Adrenal gland (tissue), 5 donors: ENCODE data around the gene MRPL41.

Experiments
- POLR2A ChIP-seq, 2 donors: fragments of 450-650 bp; IDR thresholded peaks; one replicate each; pipeline ENCODE4 v1.6.1; 2017; ENCODE audit warnings: antibody characterized with exemption in 2 of 2, mild to moderate bottlenecking in 2 of 2, moderate library complexity in 1 of 2
- TF ChIP-seq, protein P1 (sequence below), 6 experiments: fragments of 450-650 bp in 4 of 6; fragments of 200-600 bp in 2 of 6; sonication (generic) in 1 of 6; IDR thresholded peaks; 1 replicate in 5 of 6; 2 replicates in 1 of 6; pipeline versions ENCODE4 v1.5.1 to v1.8.0; 2016 to 2021; ENCODE audit warnings: antibody characterized with exemption in 6 of 6, mild to moderate bottlenecking in 2 of 6, moderate library complexity in 1 of 6
- donor health status: DM: no; HTN: no; CAD: no.

DNA sequence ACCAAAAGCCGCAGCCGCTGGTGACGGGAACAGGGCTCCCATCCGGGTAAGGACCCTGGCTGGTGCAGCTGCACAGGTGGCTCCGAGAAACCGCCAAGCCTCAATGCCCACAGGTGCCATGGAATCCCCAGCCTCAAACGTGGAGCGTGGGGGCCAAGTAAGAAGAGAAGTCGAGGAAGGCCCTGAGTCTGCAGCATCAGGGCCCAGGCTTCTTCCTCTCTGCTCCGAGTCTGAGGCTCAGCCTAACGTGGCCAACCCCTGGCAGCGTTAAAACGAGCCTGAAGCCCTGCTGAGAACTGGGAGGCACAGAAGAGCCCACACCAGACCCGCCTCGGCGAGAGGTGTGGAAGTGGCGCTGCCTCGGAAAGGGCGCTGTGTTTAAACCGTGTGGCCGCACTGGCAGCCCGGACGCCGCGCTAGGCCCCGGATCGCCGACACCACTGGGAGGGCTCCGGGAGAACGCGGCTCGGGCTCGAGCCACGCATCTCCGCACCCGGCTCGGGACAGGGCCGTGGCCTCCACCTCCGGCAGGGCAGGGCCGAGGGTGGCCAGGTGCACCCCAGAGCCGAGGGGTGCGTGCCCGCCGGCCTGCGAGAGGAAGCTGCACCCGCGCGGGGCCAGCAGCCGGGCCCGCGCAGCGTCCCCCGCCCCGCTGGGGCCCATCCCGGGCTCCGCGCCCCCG is 37.9 kb downstream of the MRPL41 start:
- TF ChIP-seq, protein P1, sequence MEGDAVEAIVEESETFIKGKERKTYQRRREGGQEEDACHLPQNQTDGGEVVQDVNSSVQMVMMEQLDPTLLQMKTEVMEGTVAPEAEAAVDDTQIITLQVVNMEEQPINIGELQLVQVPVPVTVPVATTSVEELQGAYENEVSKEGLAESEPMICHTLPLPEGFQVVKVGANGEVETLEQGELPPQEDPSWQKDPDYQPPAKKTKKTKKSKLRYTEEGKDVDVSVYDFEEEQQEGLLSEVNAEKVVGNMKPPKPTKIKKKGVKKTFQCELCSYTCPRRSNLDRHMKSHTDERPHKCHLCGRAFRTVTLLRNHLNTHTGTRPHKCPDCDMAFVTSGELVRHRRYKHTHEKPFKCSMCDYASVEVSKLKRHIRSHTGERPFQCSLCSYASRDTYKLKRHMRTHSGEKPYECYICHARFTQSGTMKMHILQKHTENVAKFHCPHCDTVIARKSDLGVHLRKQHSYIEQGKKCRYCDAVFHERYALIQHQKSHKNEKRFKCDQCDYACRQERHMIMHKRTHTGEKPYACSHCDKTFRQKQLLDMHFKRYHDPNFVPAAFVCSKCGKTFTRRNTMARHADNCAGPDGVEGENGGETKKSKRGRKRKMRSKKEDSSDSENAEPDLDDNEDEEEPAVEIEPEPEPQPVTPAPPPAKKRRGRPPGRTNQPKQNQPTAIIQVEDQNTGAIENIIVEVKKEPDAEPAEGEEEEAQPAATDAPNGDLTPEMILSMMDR (IDR thresholded peaks at IDR 0.05) = no peak
- TF ChIP-seq POLR2A (IDR thresholded peaks at IDR 0.05) = no peak
